Measurements from ENCODE around the gene SLC26A9.

The SLC26A9 gene

GRCh38 chr1:205974712-205975111 lies 31.5 kb upstream of the SLC26A9 start:
- 86 to 89% methylated on average over 3 of the region's 3 CpGs for WGBS, 2 experiments
- Histone ChIP-seq H3K4me1 (ENCODE audit: control insufficient read depth, insufficient read depth, low read length) (peaks cover 8% of the 10 kb centered on the region), H3K27me3 (ENCODE audit: control insufficient read depth, insufficient read depth, low read length, poor library complexity, severe bottlenecking) (no peaks in the 10 kb centered on the region), H3K36me3 (ENCODE audit: control insufficient read depth, insufficient read depth, low read length) (no peaks in the 10 kb centered on the region), H3K27ac (ENCODE audit: insufficient read depth, low read depth, low read length, poor library complexity, severe bottlenecking) (no peak overlapping the region), H3K9me3 (ENCODE audit: control insufficient read depth, low read length) (no peaks in the 10 kb centered on the region), H3K4me3 (ENCODE audit: insufficient read depth, low read depth, low read length) (no peak overlapping the region)

- 92 to 93% methylated on average over 8 of the region's 8 CpGs for WGBS, 2 experiments
These were observed 30.3 kb upstream of the SLC26A9 start for GRCh38 chr1:205973377-205974232.

GRCh38 chr1:205972491-205973168 lies 29.4 kb upstream of the SLC26A9 start:
- WGBS, 2 experiments: 75 to 78% methylated on average over 11 of the region's 11 CpGs
- no peak overlapping the region for H3K4me3 ChIP-seq (ENCODE audit: insufficient read depth, low read depth, low read length)
- no peaks in the 10 kb centered on the region for H3K27me3 ChIP-seq (ENCODE audit: control insufficient read depth, insufficient read depth, low read length, poor library complexity, severe bottlenecking)
- no peak overlapping the region for H3K27ac ChIP-seq (ENCODE audit: insufficient read depth, low read depth, low read length, poor library complexity, severe bottlenecking)
- H3K36me3 ChIP-seq (ENCODE audit: control insufficient read depth, insufficient read depth, low read length): no peaks in the 10 kb centered on the region
- no peaks in the 10 kb centered on the region for H3K9me3 ChIP-seq (ENCODE audit: control insufficient read depth, low read length)
- H3K4me1 ChIP-seq (ENCODE audit: control insufficient read depth, insufficient read depth, low read length): peaks cover 8% of the 10 kb centered on the region

More at GRCh38 chr1:205973377-205974232, 30.3 kb upstream of the SLC26A9 start:
- no peak overlapping the region for H3K4me3 ChIP-seq (ENCODE audit: insufficient read depth, low read depth, low read length)
- no peaks in the 10 kb centered on the region for H3K27me3 ChIP-seq (ENCODE audit: control insufficient read depth, insufficient read depth, low read length, poor library complexity, severe bottlenecking)
- no peak overlapping the region for H3K27ac ChIP-seq (ENCODE audit: insufficient read depth, low read depth, low read length, poor library complexity, severe bottlenecking)
- H3K9me3 ChIP-seq (ENCODE audit: control insufficient read depth, low read length): no peaks in the 10 kb centered on the region
- peaks cover 8% of the 10 kb centered on the region for H3K4me1 ChIP-seq (ENCODE audit: control insufficient read depth, insufficient read depth, low read length)
- no peaks in the 10 kb centered on the region for H3K36me3 ChIP-seq (ENCODE audit: control insufficient read depth, insufficient read depth, low read length)

- H3K36me3 ChIP-seq (ENCODE audit: control insufficient read depth, insufficient read depth, low read length): no peaks in the 10 kb centered on the region
- WGBS, 2 experiments: 92% methylated on average over 4 of the region's 4 CpGs
- no peaks in the 10 kb centered on the region for H3K9me3 ChIP-seq (ENCODE audit: control insufficient read depth, low read length)
- H3K4me1 ChIP-seq (ENCODE audit: control insufficient read depth, insufficient read depth, low read length): peaks cover 5% of the 10 kb centered on the region
- H3K4me3 ChIP-seq (ENCODE audit: insufficient read depth, low read depth, low read length): no peak overlapping the region
- H3K27ac ChIP-seq (ENCODE audit: insufficient read depth, low read depth, low read length, poor library complexity, severe bottlenecking): no peak overlapping the region
- no peaks in the 10 kb centered on the region for H3K27me3 ChIP-seq (ENCODE audit: control insufficient read depth, insufficient read depth, low read length, poor library complexity, severe bottlenecking)
These were observed 28.8 kb upstream of the SLC26A9 start for GRCh38 chr1:205972081-205972480.

- no peak overlapping the region for H3K27ac ChIP-seq (ENCODE audit: insufficient read depth, low read depth, low read length, poor library complexity, severe bottlenecking)
- no peaks in the 10 kb centered on the region for H3K9me3 ChIP-seq (ENCODE audit: control insufficient read depth, low read length)
- H3K36me3 ChIP-seq (ENCODE audit: control insufficient read depth, insufficient read depth, low read length): no peaks in the 10 kb centered on the region
- no peak overlapping the region for H3K4me3 ChIP-seq (ENCODE audit: insufficient read depth, low read depth, low read length)
- H3K27me3 ChIP-seq (ENCODE audit: control insufficient read depth, insufficient read depth, low read length, poor library complexity, severe bottlenecking): no peaks in the 10 kb centered on the region
- peaks cover 2% of the 10 kb centered on the region for H3K4me1 ChIP-seq (ENCODE audit: control insufficient read depth, insufficient read depth, low read length)
- 91 to 92% methylated on average over 4 of the region's 4 CpGs for WGBS, 2 experiments
These were observed 27.8 kb upstream of the SLC26A9 start for GRCh38 chr1:205971082-205971481.

- H3K36me3 ChIP-seq (ENCODE audit: control insufficient read depth, insufficient read depth, low read length): no peaks in the 10 kb centered on the region
- H3K27me3 ChIP-seq (ENCODE audit: control insufficient read depth, insufficient read depth, low read length, poor library complexity, severe bottlenecking): no peaks in the 10 kb centered on the region
- H3K27ac ChIP-seq (ENCODE audit: insufficient read depth, low read depth, low read length, poor library complexity, severe bottlenecking): no peak overlapping the region
- peaks cover 8% of the 10 kb centered on the region for H3K4me1 ChIP-seq (ENCODE audit: control insufficient read depth, insufficient read depth, low read length)
- no peaks in the 10 kb centered on the region for H3K9me3 ChIP-seq (ENCODE audit: control insufficient read depth, low read length)
- WGBS, 2 experiments: 100% methylated on average over 1 of the region's 1 CpG; no CpG with 5 or more reads in 1 of the 2 experiments
- H3K4me3 ChIP-seq (ENCODE audit: insufficient read depth, low read depth, low read length): no peak overlapping the region
These were observed 27.2 kb upstream of the SLC26A9 start for GRCh38 chr1:205970486-205970885.

GRCh38 chr1:205969229-205969628 lies 26.0 kb upstream of the SLC26A9 start:
- no peaks in the 10 kb centered on the region for H3K9me3 ChIP-seq (ENCODE audit: control insufficient read depth, low read length)
- WGBS, 2 experiments: 83 to 92% methylated on average over 8 of the region's 8 CpGs
- peaks cover 14% of the 10 kb centered on the region for H3K4me1 ChIP-seq (ENCODE audit: control insufficient read depth, insufficient read depth, low read length)
- H3K4me3 ChIP-seq (ENCODE audit: insufficient read depth, low read depth, low read length): no peak overlapping the region
- no peak overlapping the region for H3K27ac ChIP-seq (ENCODE audit: insufficient read depth, low read depth, low read length, poor library complexity, severe bottlenecking)
- H3K36me3 ChIP-seq (ENCODE audit: control insufficient read depth, insufficient read depth, low read length): no peaks in the 10 kb centered on the region
- H3K27me3 ChIP-seq (ENCODE audit: control insufficient read depth, insufficient read depth, low read length, poor library complexity, severe bottlenecking): no peaks in the 10 kb centered on the region

- WGBS, 2 experiments: 84 to 85% methylated on average over 10 of the region's 10 CpGs
These were observed 24.5 kb upstream of the SLC26A9 start for GRCh38 chr1:205967554-205968335.

GRCh38 chr1:205965036-205965884 lies 22.0 kb upstream of the SLC26A9 start:
- Histone ChIP-seq H3K4me1 (ENCODE audit: control insufficient read depth, insufficient read depth, low read length) (peaks cover 14% of the 10 kb centered on the region), H3K9me3 (ENCODE audit: control insufficient read depth, low read length) (no peaks in the 10 kb centered on the region), H3K27ac (ENCODE audit: insufficient read depth, low read depth, low read length, poor library complexity, severe bottlenecking) (no peak overlapping the region), H3K36me3 (ENCODE audit: control insufficient read depth, insufficient read depth, low read length) (no peaks in the 10 kb centered on the region), H3K27me3 (ENCODE audit: control insufficient read depth, insufficient read depth, low read length, poor library complexity, severe bottlenecking) (no peaks in the 10 kb centered on the region), H3K4me3 (ENCODE audit: insufficient read depth, low read depth, low read length) (no peak overlapping the region)
- 69 to 75% methylated on average over 9 to 13 of the region's 13 CpGs for WGBS, 2 experiments

More at GRCh38 chr1:205967554-205968335, 24.5 kb upstream of the SLC26A9 start:
- Histone ChIP-seq H3K27ac (ENCODE audit: insufficient read depth, low read depth, low read length, poor library complexity, severe bottlenecking) (no peak overlapping the region), H3K4me1 (ENCODE audit: control insufficient read depth, insufficient read depth, low read length) (peaks cover 14% of the 10 kb centered on the region), H3K4me3 (ENCODE audit: insufficient read depth, low read depth, low read length) (no peak overlapping the region), H3K27me3 (ENCODE audit: control insufficient read depth, insufficient read depth, low read length, poor library complexity, severe bottlenecking) (no peaks in the 10 kb centered on the region), H3K9me3 (ENCODE audit: control insufficient read depth, low read length) (no peaks in the 10 kb centered on the region), H3K36me3 (ENCODE audit: control insufficient read depth, insufficient read depth, low read length) (no peaks in the 10 kb centered on the region)
